OCI-LY1 (cell line): ENCODE data around the gene CSNK2A3.

Experiments
- EZH2 ChIP-seq: fragments of 200-600 bp; sonication (generic), shearing (Covaris generic); IDR thresholded peaks from 2 replicates; pipeline ENCODE4 v1.8.0; 2017; ENCODE audit warnings: borderline replicate concordance, mixed run types, mild to moderate bottlenecking, antibody characterized with exemption, low read length, moderate library complexity, mixed read lengths
- TF ChIP-seq, protein P1 (sequence below): fragments of 200-600 bp; sonication (generic), shearing (Covaris generic); IDR thresholded peaks from 2 replicates; pipeline ENCODE4 v1.5.1; 2017; ENCODE audit warnings: mild to moderate bottlenecking, antibody characterized with exemption, low read length, moderate library complexity, mixed read lengths

DNA sequence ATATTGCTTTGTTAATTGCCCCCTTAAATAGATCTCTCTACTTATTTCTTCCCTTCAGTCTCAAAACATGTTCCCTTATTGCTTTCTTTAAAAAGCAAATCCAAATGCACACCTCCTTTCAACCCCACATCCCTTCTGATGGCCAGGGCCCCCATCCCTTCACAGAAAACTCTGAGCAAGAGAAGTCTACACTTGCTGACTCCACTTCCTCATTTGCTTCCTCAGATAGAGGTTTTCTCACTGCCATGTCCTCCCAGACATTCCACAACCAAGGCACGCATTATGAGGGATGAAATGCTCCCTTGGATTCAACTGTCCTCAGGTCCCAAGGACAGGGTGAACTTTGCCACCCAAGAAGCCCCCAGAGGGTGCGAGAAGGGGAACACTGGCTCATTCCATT is 43.1 kb downstream of the CSNK2A3 start:
- TF ChIP-seq, protein P1, sequence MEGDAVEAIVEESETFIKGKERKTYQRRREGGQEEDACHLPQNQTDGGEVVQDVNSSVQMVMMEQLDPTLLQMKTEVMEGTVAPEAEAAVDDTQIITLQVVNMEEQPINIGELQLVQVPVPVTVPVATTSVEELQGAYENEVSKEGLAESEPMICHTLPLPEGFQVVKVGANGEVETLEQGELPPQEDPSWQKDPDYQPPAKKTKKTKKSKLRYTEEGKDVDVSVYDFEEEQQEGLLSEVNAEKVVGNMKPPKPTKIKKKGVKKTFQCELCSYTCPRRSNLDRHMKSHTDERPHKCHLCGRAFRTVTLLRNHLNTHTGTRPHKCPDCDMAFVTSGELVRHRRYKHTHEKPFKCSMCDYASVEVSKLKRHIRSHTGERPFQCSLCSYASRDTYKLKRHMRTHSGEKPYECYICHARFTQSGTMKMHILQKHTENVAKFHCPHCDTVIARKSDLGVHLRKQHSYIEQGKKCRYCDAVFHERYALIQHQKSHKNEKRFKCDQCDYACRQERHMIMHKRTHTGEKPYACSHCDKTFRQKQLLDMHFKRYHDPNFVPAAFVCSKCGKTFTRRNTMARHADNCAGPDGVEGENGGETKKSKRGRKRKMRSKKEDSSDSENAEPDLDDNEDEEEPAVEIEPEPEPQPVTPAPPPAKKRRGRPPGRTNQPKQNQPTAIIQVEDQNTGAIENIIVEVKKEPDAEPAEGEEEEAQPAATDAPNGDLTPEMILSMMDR = no peak
- TF ChIP-seq EZH2 = no peak
